Right cardiac atrium (tissue), 5 donors: ENCODE results near the gene SNUPN. TPM values are rescaled to one million over a fixed set of nuclear protein-coding genes. Genes with fewer than 3 reads are reported as not detected.
A peak's percentile ranks its signal among the peaks of the same experiment; 100 is the strongest.

Source experiments
- ATAC-seq, 2 donors: fragments of 200-7000 bp; cut with Tn5 transposase; one replicate each; pipeline versions ENCODE4 v1.8.0 to v1.9.1; 2020; ENCODE audit warnings: moderate library complexity in 2 of 2, mild to moderate bottlenecking in 1 of 2
- DNase-seq, 3 donors: peaks; one replicate each; pipeline ENCODE4 v3.0.0-alpha.2; 2020
- H3K27ac ChIP-seq: one replicate; pipeline ENCODE4 v1.5.1; 2013; ENCODE audit warnings: mild to moderate bottlenecking, low read length, control low read depth, moderate library complexity
- H3K27me3 ChIP-seq: one replicate; pipeline ENCODE4 v1.6.1; 2013; ENCODE audit not compliant: control insufficient read depth, insufficient read depth
- H3K4me1 ChIP-seq: one replicate; pipeline ENCODE4 v1.6.1; 2013; ENCODE audit warnings: low read length; ENCODE audit not compliant: control insufficient read depth, insufficient read depth
- H3K4me3 ChIP-seq: one replicate; pipeline ENCODE4 v1.5.1; 2013; ENCODE audit warnings: low read length, control low read depth
- H3K9me3 ChIP-seq: one replicate; pipeline ENCODE4 v1.6.1; 2013; ENCODE audit warnings: low read length; ENCODE audit not compliant: control insufficient read depth
- WGBS: extraction: QIAGEN DNeasy Blood & Tissue Kit; methylation state at CpG from one replicate; pipeline ENCODE4 v1.1.7; 2013; 5-methylcytosine and 5-hydroxymethylcytosine counted together
- intact Hi-C, 4 donors: fragments of 100-400 bp; cut with DNase I; formaldehyde crosslinking; loops; one replicate each; pipeline versions ENCODE4 v1.11.0 to v1.14.0; 2022 to 2023
- polyA plus RNA-seq: library from polyadenylated mRNA; stranded (reverse); fragments of 200-250 nt; gene quantifications from one replicate; pipeline ENCODE4 v1.2.3, GENCODE V29; 2013
- total RNA-seq, 4 donors: library from RNA; stranded (reverse); fragmentation: NEBNext Ultra II Directional; extraction: Animal tissue kit (Norgen Biotek cat#: 25700); gene quantifications; one replicate each; pipeline ENCODE4 v1.2.1, GENCODE V29; 2021
- donor health status: healthy with polysubstance abuse.
- donor health status: DM: no; HTN: yes; CAD: no.
- donor health status: DM: no; HTN: no; CAD: no.
- donor health status: DM: no; HTN: yes; CAD: no; lungs with severe emphysema.
- donor health status: DM: yes; HTN: yes; CAD: no.

Gene SNUPN
- total and polyA plus RNA-seq, 5 donors = 15.3 to 19.8 (median 17.9) TPM

DNA sequence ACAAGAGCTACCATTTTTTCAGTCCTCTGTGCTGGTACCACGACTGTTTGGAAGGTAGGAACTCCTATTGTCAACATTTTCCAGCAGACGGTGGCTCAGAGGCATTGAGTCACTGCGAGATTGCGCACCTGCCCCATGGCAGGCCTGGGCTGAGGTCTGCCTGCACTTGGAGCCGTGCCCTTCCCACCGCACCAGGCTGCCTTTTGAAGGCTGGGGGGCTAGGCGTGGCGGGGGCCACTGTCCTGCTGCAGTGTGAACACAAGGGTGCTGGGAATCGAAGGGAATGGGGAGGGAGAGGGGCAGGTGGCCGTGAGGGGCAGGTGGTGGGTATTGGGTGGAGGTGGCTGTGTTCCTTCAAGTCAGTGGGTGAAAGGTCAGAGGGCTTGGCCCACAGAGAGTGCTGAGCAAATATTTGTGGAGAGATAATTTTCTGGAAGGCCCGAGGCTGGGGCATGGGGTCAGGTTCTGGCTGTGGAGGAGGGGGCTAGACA, 38.5 kb upstream of the SNUPN start:
- intact Hi-C loops = no loop called here
- no peak for ATAC-seq
- peaks cover 15% of the 10 kb centered on the region for H3K4me1 ChIP-seq
- 75% methylated on average over 11 of the region's 11 CpGs for WGBS
- DNase-seq = peak in 1 of 3 donors; percentile 51
- no peak overlapping the region for H3K27ac ChIP-seq
- no peaks in the 10 kb centered on the region for H3K9me3 ChIP-seq
- no peaks in the 10 kb centered on the region for H3K27me3 ChIP-seq
- no peak overlapping the region for H3K4me3 ChIP-seq

GRCh38 chr15:75662823-75663519, 37.4 kb upstream of the SNUPN start:
- Histone ChIP-seq H3K4me1 (peaks cover 15% of the 10 kb centered on the region), H3K27ac (no peak overlapping the region), H3K27me3 (no peaks in the 10 kb centered on the region), H3K4me3 (no peak overlapping the region), H3K9me3 (no peaks in the 10 kb centered on the region)
- DNase-seq = peak in 1 of 3 donors; percentile 41
- no peak for ATAC-seq
- intact Hi-C loops = no loop called here
- 90% methylated on average over 9 of the region's 9 CpGs for WGBS

DNA sequence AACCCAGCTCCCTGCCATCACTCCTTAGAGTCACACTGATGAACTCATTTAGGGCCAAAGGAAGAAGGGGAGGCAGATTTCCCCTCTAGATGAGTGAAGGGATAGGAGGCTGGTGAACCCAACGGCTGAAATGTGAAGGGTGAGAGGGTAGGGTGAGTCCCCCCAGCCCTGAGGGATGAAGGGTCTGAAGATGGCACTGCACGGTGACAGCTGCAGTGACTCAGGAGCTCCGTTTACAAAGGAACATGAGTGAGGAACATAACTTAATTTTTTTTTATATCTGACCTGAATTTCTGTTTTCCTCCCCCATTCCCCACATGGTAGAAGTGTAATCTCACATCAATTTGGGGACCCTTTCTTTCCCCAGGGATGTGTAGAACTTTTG, 36.2 kb upstream of the SNUPN start:
- 73% methylated on average over 3 of the region's 3 CpGs for whole genome bisulfite sequencing
- no peaks in the 10 kb centered on the region for H3K9me3 ChIP-seq
- peaks cover 7% of the 10 kb centered on the region for H3K4me1 ChIP-seq
- intact Hi-C loops = no loop called here
- ATAC-seq (no peak), DNase-seq (no peak)
- H3K4me3 ChIP-seq = no peak overlapping the region
- H3K27me3 ChIP-seq = no peaks in the 10 kb centered on the region
- H3K27ac ChIP-seq = peak overlapping the region; percentile 71

GRCh38 chr15:75661100-75661755, 35.7 kb upstream of the SNUPN start:
- intact Hi-C loops = no loop called here
- H3K27me3 ChIP-seq = no peaks in the 10 kb centered on the region
- ATAC-seq = peak; percentile 94 to 95
- no peaks in the 10 kb centered on the region for H3K9me3 ChIP-seq
- H3K4me3 ChIP-seq = no peak overlapping the region
- peak; percentile 94 to 96 (median 96) for DNase-seq
- H3K27ac ChIP-seq = peak overlapping the region; percentile 71
- H3K4me1 ChIP-seq = peaks cover 7% of the 10 kb centered on the region
- WGBS = 38% methylated on average over 14 of the region's 14 CpGs

DNA sequence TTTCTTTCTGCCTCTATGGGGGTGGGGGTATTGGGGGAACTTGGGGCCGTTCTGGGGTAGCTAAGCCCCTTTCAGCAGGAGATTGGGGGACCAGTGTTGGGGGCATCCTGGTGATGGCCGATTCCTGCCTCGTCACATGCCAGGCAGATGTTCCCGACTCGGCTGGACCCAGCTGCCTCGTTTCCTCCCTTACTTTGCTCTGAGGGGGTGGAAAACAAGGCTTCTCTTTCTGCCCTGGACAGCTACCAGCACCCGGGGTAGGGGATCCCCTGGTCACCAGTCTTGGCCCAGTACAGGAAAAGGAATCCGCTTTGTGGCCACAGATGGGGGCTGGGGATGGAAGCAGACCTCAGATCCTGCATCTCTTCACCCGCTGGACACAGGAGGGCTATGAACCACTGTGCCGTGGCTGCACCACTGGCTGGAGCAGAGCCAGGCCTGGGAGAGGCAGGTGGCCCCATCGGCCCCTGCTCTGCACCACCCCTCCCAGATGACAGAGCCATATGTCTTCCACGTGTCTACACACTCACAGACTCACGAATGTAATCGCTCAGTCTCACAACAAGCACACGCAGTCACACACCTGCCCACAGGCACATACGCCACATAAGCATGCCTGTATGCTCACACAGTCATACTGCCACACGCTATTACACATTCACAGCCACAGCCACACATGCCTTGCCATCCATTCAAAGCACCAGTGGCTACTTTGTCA, 34.6 kb upstream of the SNUPN start:
- 67% methylated on average over 17 of the region's 17 CpGs for WGBS
- Histone ChIP-seq H3K27ac (peak overlapping the region; percentile 59), H3K4me3 (no peak overlapping the region), H3K4me1 (peaks cover 7% of the 10 kb centered on the region), H3K9me3 (no peaks in the 10 kb centered on the region), H3K27me3 (no peaks in the 10 kb centered on the region)
- peak in 1 of 3 donors; percentile 46 for DNase-seq
- intact Hi-C loops = no loop called here
- ATAC-seq = no peak

DNA sequence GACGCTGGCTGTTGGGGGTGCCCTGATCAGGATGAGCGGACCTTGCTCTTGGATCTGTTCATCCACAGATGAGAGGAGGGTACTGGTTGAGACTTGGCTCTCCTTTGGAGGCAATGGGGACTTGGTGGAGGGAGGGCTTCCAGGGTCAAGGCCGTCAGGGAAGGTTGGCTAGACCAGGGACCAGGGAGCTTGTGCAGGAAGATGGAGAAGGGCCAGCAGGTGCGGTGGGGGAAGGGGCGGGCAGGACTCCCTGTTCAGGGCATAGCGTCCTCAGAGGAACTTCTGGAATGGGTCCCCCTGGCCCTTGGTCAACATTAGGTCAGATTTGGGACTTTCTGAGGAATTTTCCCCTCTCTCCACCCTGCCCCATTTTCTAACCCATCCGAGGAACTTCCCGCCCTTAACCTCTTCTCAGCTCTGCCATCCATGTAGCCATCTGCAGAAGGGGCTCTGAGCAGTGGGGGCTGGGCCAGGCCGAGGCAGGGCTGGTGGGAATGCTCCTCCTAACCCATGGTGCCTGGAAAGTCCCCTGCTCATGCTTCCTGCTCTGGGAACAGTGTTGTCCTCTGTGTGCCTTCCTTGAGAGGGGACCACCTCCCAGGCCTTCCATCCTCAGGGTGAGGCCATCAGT, 33.7 kb upstream of the SNUPN start:
- Histone ChIP-seq H3K27me3 (no peaks in the 10 kb centered on the region), H3K4me3 (no peak overlapping the region), H3K4me1 (peaks cover 9% of the 10 kb centered on the region), H3K27ac (no peak overlapping the region), H3K9me3 (no peaks in the 10 kb centered on the region)
- 66% methylated on average over 9 of the region's 9 CpGs for WGBS
- DNase-seq (peak in 1 of 3 donors; percentile 62), ATAC-seq (no peak)
- intact Hi-C loops = no loop called here

GRCh38 chr15:75656813-75657212, 31.3 kb upstream of the SNUPN start:
- ATAC-seq (no peak), DNase-seq (peak in 1 of 3 donors; percentile 47)
- intact Hi-C loops = no loop called here
- 91% methylated on average over 22 of the region's 22 CpGs for WGBS
- Histone ChIP-seq H3K27ac (no peak overlapping the region), H3K4me3 (no peak overlapping the region), H3K27me3 (no peaks in the 10 kb centered on the region), H3K9me3 (no peaks in the 10 kb centered on the region), H3K4me1 (peaks cover 16% of the 10 kb centered on the region)

DNA sequence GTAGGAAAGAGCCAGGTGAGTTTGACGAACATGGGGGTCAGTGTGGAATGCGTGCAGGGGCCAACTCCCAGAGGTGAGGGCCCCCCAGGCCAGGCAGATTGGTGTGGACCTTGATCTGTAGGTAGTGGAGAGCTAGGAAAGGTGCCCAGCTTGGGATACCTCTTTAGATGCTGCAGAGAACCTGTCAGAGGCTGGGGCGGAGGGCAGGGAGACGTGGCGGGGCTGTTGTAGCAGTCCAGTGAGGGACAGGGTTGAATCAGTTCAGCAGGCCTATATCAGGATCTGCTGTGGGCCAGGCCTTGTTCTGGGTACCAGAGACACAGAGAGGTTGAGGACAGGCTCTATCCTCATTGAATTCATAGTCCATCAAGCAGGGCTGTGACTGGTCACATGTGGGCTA, 30.8 kb upstream of the SNUPN start:
- DNase-seq (peak in 1 of 3 donors; percentile 31), ATAC-seq (no peak)
- H3K4me1 ChIP-seq = peaks cover 16% of the 10 kb centered on the region
- intact Hi-C loops = no loop called here
- 96% methylated on average over 5 of the region's 5 CpGs for WGBS
- H3K9me3 ChIP-seq = no peaks in the 10 kb centered on the region
- no peaks in the 10 kb centered on the region for H3K27me3 ChIP-seq
- H3K4me3 ChIP-seq = no peak overlapping the region
- H3K27ac ChIP-seq = no peak overlapping the region

DNA sequence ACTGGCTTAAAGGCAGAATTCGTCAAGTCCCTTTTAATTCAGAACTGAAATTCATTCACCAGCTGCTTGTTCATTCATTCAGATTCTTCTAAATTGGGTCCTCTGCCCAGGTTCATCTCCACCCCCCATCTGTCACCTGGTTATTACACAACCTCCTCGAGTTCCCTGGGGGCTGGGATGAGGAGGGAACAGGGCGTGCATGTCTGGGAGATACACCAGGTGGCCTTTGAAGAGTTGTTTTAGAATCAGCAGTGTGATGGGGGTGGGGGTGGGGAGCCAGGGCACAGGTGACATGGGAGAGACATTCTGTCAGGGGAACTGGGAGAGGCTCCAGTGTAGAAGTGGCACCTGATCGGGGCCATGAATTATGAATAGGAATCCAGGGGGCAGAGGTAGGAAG, 30.4 kb upstream of the SNUPN start:
- Histone ChIP-seq H3K27me3 (no peaks in the 10 kb centered on the region), H3K4me3 (no peak overlapping the region), H3K4me1 (peaks cover 20% of the 10 kb centered on the region), H3K9me3 (no peaks in the 10 kb centered on the region), H3K27ac (no peak overlapping the region)
- intact Hi-C loops = no loop called here
- no peak for DNase-seq
- WGBS = 73% methylated on average over 4 of the region's 4 CpGs
- no peak for ATAC-seq

GRCh38 chr15:75654201-75654907, 28.8 kb upstream of the SNUPN start:
- ATAC-seq = no peak
- Histone ChIP-seq H3K27me3 (no peaks in the 10 kb centered on the region), H3K9me3 (no peaks in the 10 kb centered on the region), H3K27ac (no peak overlapping the region), H3K4me3 (no peak overlapping the region), H3K4me1 (peaks cover 31% of the 10 kb centered on the region)
- DNase-seq = peak in 1 of 3 donors; percentile 51
- 60% methylated on average over 4 of the region's 4 CpGs for WGBS
- intact Hi-C loops = no loop called here
